SH-SY5Y (cell line): ENCODE results near the gene DLG2.

Experiments used
- GATA2 ChIP-seq: IDR thresholded peaks from 2 replicates; pipeline ENCODE4 v1.6.1; 2011; ENCODE audit warnings: mild to moderate bottlenecking, low read depth, low read length
- GATA3 ChIP-seq: IDR thresholded peaks from 2 replicates; pipeline ENCODE4 v1.6.1; 2011; ENCODE audit warnings: low read depth, mild to moderate bottlenecking, low read length, moderate library complexity

GRCh38 chr11:83661491-83662350, 1965.4 kb downstream of the DLG2 start:
- TF ChIP-seq GATA3 (no peak), GATA2 (no peak)
